Brain microvascular endothelial cell (primary cell): ENCODE data around the gene SPDYA.
A peak's percentile ranks its signal among the peaks of the same experiment; 100 is the strongest.

ENCODE experiments used
- DNase-seq: peaks from one replicate; pipeline ENCODE4 v3.0.0-alpha.2; 2020
- H3K27ac ChIP-seq: fragments of 250-450 bp; sonication (Bioruptor Pico); 2 replicates; pipeline ENCODE4 v1.5.1; 2020; ENCODE audit warnings: mild to moderate bottlenecking, moderate library complexity
- H3K27me3 ChIP-seq: fragments of 250-450 bp; sonication (Bioruptor Pico); replicated peaks from 2 replicates; pipeline ENCODE4 v1.5.1; 2020; ENCODE audit warnings: mild to moderate bottlenecking
- H3K36me3 ChIP-seq: fragments of 250-450 bp; sonication (Bioruptor Pico); replicated peaks from 2 replicates; pipeline ENCODE4 v1.5.1; 2020; ENCODE audit warnings: mild to moderate bottlenecking
- H3K4me3 ChIP-seq: 2 replicates; pipeline ENCODE4 v1.5.1; 2011; ENCODE audit warnings: low read depth, mild to moderate bottlenecking, control low read depth, low read length, moderate library complexity
- CTCF ChIP-seq: IDR thresholded peaks from 2 replicates; pipeline ENCODE4 v1.5.1; 2011; ENCODE audit warnings: low read depth, mild to moderate bottlenecking, moderate library complexity, low read length, control low read depth, inconsistent platforms; ENCODE audit errors: missing control alignments
- in situ Hi-C: cut with HindIII; loops from 2 replicates; pipeline ENCODE4 v1.10.0; 2017; ENCODE audit warnings: low sequenced_read_pairs, low pct_ligation_motif_present

Gene SPDYA

GRCh38 chr2:28855977-28856376, 45.3 kb downstream of the SPDYA start:
- DNase-seq: no peak
- H3K27me3 ChIP-seq: no peaks in the 10 kb centered on the region
- no peak overlapping the region for H3K27ac ChIP-seq
- in situ Hi-C loops: no loop called here
- no peak overlapping the region for H3K4me3 ChIP-seq
- TF ChIP-seq CTCF: no peak
- peaks cover 4% of the 10 kb centered on the region for H3K36me3 ChIP-seq

- Histone ChIP-seq H3K36me3 (no peaks in the 10 kb centered on the region), H3K4me3 (peak overlapping the region; percentile 5), H3K27me3 (no peaks in the 10 kb centered on the region), H3K27ac (no peak overlapping the region)
- no peak for DNase-seq
- in situ Hi-C loops: no loop called here
- TF ChIP-seq CTCF: no peak
These were observed 58.0 kb downstream of the SPDYA start for GRCh38 chr2:28868611-28869010.

GRCh38 chr2:28869494-28870145, 59.0 kb downstream of the SPDYA start:
- Histone ChIP-seq H3K4me3 (peak overlapping the region; percentile 97), H3K36me3 (no peaks in the 10 kb centered on the region), H3K27me3 (no peaks in the 10 kb centered on the region), H3K27ac (peak overlapping the region; percentile 73)
- no peak for DNase-seq
- TF ChIP-seq CTCF: no peak
- in situ Hi-C loops: no loop called here

GRCh38 chr2:28870146-28870891, 59.7 kb downstream of the SPDYA start, which contains the start of gene TRMT61B:
TRMT61B (minus strand) TSS chr2:28870309; CDS start chr2:28870277, 32 bp downstream.
- no peak for TF ChIP-seq CTCF
- no peaks in the 10 kb centered on the region for H3K36me3 ChIP-seq
- peak; percentile 97 for DNase-seq
- peak within 1 kb of the TSS; percentile 73 for H3K27ac ChIP-seq
- peak within 1 kb of the TSS; percentile 97 for H3K4me3 ChIP-seq
- no peaks in the 10 kb centered on the region for H3K27me3 ChIP-seq
- in situ Hi-C loops: no loop called here

- no peak overlapping the region for H3K27ac ChIP-seq
- no peak overlapping the region for H3K4me3 ChIP-seq
- no peaks in the 10 kb centered on the region for H3K27me3 ChIP-seq
- no peaks in the 10 kb centered on the region for H3K36me3 ChIP-seq
- no peak for TF ChIP-seq CTCF
- in situ Hi-C loops: no loop called here
- no peak for DNase-seq
These were observed 61.0 kb downstream of the SPDYA start for GRCh38 chr2:28871620-28872019.

- in situ Hi-C loops: no loop called here
- DNase-seq: no peak
- no peak for TF ChIP-seq CTCF
- H3K36me3 ChIP-seq: no peaks in the 10 kb centered on the region
- no peak overlapping the region for H3K27ac ChIP-seq
- H3K27me3 ChIP-seq: no peaks in the 10 kb centered on the region
- no peak overlapping the region for H3K4me3 ChIP-seq
These were observed 69.6 kb downstream of the SPDYA start for GRCh38 chr2:28880193-28880592.
